ENCODE data around the gene HBS1L. TPM values are rescaled to one million over a fixed set of nuclear protein-coding genes. Genes with fewer than 3 reads are reported as not detected.

HBS1L gene
- total and polyA plus RNA-seq, 9 of the 15 experiments (the other 6 are each of a cell fraction or from before 2014, with no cell fraction given), result 101 to 199 (median 145) TPM

DNA sequence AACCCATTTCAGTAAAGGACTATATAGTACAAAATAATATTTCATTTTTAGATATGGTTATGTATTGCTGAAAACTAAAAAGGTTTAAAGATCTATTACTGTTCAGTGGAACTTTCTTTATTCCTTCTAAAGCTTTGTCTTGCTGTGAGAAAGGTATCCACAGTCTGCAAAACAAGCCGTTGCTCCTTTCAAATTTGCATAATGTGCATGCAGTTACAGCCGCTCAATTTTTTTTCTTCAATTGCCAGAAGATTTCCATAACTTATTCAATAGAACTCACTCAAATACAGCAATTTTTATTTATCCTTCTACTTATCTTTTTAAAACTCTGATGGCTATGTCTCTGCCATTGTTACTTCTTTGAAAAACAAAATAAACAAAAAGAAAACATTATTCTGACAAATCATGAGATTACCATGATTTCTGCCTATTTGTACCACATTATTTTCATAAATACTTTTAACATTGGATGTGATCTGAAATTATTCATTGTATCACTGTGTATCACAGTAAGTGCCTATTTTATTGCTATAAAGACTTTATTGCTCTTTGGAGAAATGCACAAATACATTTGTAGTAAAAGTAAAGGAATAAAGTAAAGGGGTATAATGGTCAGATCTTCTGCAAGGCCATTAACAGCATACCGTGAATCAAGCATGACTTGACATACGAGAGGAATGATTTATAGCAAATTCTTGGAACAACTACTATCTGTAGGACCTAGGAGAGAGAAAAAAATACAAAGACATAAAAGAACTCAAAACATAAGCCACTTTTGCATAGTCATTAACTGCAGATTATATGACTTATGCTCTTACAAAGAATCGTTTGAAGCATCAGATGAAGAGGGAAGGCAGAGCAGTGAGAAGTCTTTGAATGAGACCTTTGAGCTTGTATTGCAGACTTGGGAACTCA is 29.6 kb upstream of the HBS1L start (continued):
- TF ChIP-seq, protein P1, sequence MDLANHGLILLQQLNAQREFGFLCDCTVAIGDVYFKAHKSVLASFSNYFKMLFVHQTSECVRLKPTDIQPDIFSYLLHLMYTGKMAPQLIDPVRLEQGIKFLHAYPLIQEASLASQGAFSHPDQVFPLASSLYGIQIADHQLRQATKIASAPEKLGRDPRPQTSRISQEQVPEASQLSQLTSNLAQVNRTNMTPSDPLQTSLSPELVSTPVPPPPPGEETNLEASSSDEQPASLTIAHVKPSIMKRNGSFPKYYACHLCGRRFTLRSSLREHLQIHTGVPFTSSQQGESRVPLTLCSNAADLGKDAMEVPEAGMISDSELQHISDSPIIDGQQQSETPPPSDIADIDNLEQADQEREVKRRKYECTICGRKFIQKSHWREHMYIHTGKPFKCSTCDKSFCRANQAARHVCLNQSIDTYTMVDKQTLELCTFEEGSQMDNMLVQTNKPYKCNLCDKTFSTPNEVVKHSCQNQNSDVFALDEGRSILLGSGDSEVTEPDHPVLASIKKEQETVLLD (IDR thresholded peaks at IDR 0.05), result no peak
- TF ChIP-seq MYNN (IDR thresholded peaks at IDR 0.05), result no peak
- TF ChIP-seq MYNN (CRISPR knock-in tag; IDR thresholded peaks at IDR 0.05), result no peak
- 0 out of 4 replicates have a peak, but pooled peaks of 1 of the 2 experiments have one; percentile 7 for TF ChIP-seq NRF1 (conservative IDR thresholded peaks at IDR 0.05 in 1 of 2, IDR thresholded peaks at IDR 0.05 in 1 of 2)
- TF ChIP-seq HDAC1 (IDR thresholded peaks at IDR 0.05), result peak in 1 of 2 experiments; percentile 91; a peak in 2 of 4 replicates
- peak; percentile 55 for TF ChIP-seq POLR2A (conservative IDR thresholded peaks at IDR 0.05)
- TF ChIP-seq SMARCC2 (IDR thresholded peaks at IDR 0.05; ENCODE audit: low read depth), result peak; percentile 93
- TF ChIP-seq, protein P2, sequence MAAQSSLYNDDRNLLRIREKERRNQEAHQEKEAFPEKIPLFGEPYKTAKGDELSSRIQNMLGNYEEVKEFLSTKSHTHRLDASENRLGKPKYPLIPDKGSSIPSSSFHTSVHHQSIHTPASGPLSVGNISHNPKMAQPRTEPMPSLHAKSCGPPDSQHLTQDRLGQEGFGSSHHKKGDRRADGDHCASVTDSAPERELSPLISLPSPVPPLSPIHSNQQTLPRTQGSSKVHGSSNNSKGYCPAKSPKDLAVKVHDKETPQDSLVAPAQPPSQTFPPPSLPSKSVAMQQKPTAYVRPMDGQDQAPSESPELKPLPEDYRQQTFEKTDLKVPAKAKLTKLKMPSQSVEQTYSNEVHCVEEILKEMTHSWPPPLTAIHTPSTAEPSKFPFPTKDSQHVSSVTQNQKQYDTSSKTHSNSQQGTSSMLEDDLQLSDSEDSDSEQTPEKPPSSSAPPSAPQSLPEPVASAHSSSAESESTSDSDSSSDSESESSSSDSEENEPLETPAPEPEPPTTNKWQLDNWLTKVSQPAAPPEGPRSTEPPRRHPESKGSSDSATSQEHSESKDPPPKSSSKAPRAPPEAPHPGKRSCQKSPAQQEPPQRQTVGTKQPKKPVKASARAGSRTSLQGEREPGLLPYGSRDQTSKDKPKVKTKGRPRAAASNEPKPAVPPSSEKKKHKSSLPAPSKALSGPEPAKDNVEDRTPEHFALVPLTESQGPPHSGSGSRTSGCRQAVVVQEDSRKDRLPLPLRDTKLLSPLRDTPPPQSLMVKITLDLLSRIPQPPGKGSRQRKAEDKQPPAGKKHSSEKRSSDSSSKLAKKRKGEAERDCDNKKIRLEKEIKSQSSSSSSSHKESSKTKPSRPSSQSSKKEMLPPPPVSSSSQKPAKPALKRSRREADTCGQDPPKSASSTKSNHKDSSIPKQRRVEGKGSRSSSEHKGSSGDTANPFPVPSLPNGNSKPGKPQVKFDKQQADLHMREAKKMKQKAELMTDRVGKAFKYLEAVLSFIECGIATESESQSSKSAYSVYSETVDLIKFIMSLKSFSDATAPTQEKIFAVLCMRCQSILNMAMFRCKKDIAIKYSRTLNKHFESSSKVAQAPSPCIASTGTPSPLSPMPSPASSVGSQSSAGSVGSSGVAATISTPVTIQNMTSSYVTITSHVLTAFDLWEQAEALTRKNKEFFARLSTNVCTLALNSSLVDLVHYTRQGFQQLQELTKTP (IDR thresholded peaks at IDR 0.05; ENCODE audit: low read depth in 1 of 2, partially characterized antibody in 2 of 2), result peak; percentile 81 to 89
- TF ChIP-seq, protein P3, sequence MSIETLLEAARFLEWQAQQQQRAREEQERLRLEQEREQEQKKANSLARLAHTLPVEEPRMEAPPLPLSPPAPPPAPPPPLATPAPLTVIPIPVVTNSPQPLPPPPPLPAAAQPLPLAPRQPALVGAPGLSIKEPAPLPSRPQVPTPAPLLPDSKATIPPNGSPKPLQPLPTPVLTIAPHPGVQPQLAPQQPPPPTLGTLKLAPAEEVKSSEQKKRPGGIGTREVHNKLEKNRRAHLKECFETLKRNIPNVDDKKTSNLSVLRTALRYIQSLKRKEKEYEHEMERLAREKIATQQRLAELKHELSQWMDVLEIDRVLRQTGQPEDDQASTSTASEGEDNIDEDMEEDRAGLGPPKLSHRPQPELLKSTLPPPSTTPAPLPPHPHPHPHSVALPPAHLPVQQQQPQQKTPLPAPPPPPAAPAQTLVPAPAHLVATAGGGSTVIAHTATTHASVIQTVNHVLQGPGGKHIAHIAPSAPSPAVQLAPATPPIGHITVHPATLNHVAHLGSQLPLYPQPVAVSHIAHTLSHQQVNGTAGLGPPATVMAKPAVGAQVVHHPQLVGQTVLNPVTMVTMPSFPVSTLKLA (conservative IDR thresholded peaks at IDR 0.05), result peak in 1 of 2 experiments; percentile 70; a peak in 2 of 4 replicates
- TF ChIP-seq BRD9 (IDR thresholded peaks at IDR 0.05; ENCODE audit: low read depth, partially characterized antibody), result peak; percentile 73
- TF ChIP-seq JUND (IDR thresholded peaks at IDR 0.05; ENCODE audit: borderline replicate concordance, low read depth, low read length), result 0 out of 2 replicates have a peak, but pooled peaks have one; percentile 63
- TF ChIP-seq JUND (tag; IDR thresholded peaks at IDR 0.05; ENCODE audit: borderline replicate concordance, low read depth, low read length), result peak; percentile 65; the same call in 1 of the 3 replicates
- TF ChIP-seq ZFX (CRISPR knock-in tag; IDR thresholded peaks at IDR 0.05), result no peak
- TF ChIP-seq PTTG1 (tag; IDR thresholded peaks at IDR 0.05; ENCODE audit: low read depth), result no peak
- TF ChIP-seq, protein P4, sequence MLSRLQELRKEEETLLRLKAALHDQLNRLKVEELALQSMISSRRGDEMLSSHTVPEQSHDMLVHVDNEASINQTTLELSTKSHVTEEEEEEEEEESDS (CRISPR knock-in tag; IDR thresholded peaks at IDR 0.05), result peak; percentile 28; the same call in 1 of the 2 replicates
- no peak for TF ChIP-seq SRSF7 (optimal IDR thresholded peaks at IDR 0.05; ENCODE audit: low read depth, low read length)
- TF ChIP-seq, protein P5, sequence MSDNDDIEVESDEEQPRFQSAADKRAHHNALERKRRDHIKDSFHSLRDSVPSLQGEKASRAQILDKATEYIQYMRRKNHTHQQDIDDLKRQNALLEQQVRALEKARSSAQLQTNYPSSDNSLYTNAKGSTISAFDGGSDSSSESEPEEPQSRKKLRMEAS (CRISPR knock-in tag; IDR thresholded peaks at IDR 0.05), result no peak
